GM19239 (cell line): ENCODE results near the gene ADAMTS2.

Experiments
- DNase-seq: peaks from one replicate; pipeline ENCODE4 v3.0.0; 2011; ENCODE audit warnings: low spot score; ENCODE audit not compliant: insufficient read length
- FAIRE-seq: peaks from 2 replicates; lab custom pipeline; 2011; peaks lifted over from hg19 to GRCh38; lab: Jason Lieb, UNC

The ADAMTS2 gene

DNA sequence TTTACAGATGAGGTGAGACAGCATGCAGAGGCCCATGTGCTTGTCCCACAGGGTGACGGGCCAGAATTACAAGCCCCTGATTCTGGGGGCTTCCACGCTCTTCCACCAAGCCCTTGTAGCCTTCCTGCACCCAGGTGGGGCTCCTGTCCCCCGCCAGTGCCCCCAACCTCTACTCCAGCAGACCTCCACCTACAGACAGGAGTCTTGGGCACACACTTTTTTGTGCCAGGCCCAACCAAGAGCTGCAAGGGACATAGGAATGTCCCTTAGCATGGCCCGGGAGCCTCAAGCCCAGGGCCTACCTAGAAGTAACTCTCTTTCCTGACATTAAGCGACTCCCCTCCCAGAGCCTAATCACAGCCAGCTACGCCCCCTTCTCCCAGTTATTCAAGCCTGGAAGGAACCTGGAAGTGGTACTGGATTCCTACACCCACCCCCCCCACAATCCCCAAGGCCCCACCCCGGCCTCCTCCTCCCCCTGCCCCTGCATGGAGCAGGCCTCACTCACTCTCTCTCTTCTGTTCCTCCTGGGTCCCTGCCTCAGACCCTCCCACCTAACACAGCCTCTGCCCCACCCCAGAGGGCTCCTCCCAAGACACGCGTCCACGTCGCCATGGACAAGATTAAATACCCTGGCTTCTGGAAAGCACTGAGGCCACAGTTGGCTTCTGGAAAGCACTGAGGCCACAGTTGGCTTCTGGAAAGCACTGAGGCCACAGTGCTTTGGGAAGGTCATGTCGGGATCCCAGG, 30.5 kb downstream of the ADAMTS2 start:
- FAIRE-seq (no peak), DNase-seq (no peak)

DNA sequence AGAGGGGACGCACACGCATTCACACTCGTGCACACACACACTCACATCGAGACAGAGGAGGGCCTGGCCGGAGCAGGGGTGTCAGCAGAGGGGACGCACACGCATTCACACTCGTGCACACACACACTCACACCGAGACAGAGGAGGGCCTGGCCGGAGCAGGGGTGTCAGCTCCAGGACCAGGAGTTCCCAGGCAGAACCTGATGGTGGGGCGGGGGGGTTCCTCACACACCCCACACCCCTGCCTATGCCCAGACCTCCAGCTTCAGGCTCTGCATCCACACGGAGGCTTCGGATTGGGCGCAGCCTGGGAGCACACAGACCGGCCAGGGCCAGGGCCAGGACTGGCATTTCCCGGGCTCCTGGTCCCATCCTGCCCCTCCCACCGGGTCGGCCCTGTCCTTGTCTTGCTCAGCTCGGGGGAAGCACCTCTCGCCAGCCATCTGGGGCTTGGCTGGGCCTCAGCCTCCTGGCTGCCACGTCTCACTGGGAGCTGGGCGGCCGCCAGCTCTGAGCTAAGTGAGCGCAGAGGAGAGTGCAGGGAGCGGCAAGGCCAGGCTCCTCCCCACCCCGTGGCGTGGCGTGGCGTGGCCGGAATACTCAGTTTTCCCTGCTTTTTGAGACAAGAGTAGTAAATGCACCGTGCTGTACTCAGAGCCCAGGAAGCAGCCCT, 31.3 kb downstream of the ADAMTS2 start:
- no peak for DNase-seq
- FAIRE-seq = no peak

DNA sequence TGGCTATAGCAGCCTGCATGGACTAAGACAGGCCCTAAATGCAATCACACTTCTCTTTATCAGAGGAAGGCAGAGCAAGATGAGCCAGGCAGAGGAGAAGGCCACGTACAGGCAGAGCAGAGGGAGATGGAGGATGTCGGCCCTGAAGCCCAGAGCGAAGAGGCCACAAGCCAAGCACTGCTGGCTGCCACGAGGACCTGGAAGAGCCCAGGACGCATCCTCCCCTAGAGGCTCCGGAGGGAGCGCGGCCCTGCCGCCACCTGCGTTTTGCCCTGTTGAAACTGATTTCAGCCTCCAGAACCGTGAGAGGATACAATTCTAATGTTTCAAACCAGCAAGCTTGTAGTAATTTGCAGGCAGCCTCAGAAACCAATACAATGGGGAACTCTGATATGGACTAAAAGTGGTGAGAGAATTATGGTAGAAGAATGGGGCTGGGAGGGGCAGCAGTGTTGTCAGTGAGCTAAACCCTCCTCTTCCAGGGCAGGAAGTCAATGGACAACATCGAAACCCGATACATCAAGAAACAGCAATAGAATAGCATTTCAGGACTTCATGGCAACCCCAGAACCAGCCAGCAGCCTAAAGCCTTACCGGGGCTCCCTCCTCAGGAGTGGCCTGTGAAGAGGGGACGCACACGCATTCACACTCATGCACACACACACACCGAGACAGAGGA, 32.6 kb downstream of the ADAMTS2 start:
- DNase-seq = no peak
- no peak for FAIRE-seq

DNA sequence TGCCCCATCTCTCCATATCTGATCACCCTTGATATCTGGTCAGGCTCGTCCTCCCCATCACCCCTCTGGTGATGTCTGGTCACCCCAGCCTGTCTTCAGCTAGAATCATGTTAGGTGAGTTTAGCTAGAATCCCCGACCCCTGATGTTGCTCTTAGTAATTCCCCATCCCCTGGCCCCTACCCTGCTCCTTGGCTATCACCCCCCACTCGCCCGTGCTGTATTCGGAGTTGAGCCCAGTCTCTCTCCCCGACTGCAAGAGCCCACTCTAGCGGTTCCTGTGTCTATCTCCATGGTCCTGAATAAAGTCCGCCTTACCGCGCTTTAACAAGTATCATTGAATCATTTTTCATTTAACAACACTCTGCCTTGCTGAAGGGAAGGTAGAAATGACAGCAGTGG, 33.7 kb downstream of the ADAMTS2 start:
- DNase-seq (no peak), FAIRE-seq (no peak)

DNA sequence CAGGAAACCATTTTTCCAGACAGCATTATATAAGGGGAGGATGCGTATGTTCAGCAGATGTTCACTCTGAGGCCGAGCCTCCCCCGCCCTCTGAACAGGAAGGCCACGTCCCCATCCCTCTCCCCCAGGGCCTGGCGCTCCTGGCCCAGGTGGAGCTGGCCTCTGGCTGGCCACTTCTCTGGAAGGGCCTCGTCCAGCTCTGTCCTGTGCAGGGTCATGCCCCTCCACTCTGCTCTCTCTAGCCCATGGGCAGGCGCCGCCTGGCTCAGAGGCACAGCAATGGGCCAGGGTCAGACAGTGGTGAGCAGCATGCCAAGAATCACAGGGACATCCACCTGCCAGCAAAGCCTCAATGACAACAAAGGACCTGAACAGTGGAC, 34.2 kb downstream of the ADAMTS2 start:
- FAIRE-seq (no peak), DNase-seq (no peak)

DNA sequence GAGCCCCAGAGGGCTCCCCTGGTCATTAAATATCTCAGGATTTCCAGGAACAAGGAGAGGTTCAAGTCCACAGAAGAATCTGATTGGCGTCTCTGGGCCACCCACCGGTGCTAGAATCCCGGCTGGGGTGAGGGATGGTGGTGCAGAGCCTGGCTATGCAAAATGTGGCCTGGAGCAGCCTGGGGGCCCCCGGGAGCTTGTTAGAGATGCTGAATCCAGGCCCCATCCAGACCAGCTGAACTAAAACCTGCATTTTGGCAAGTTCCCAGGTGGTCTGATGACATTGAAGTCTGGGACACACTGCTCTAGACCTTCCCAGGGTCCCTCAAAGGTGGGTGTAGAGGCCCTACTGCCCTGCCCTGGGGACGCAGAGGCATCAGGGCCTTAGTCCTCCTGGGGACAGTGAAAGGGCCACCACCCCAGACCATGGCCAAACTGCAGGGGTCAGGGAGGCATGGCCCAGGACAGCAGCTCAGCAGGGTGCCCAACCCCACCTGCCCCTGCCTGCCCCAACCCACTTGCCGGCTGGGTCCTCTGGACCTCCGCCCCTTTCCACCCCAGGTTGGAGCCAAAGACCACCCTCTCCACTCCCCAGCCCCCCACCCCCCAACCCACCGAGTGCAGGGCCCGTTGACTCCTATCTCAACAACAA, 34.7 kb downstream of the ADAMTS2 start:
- DNase-seq (no peak), FAIRE-seq (no peak)

DNA sequence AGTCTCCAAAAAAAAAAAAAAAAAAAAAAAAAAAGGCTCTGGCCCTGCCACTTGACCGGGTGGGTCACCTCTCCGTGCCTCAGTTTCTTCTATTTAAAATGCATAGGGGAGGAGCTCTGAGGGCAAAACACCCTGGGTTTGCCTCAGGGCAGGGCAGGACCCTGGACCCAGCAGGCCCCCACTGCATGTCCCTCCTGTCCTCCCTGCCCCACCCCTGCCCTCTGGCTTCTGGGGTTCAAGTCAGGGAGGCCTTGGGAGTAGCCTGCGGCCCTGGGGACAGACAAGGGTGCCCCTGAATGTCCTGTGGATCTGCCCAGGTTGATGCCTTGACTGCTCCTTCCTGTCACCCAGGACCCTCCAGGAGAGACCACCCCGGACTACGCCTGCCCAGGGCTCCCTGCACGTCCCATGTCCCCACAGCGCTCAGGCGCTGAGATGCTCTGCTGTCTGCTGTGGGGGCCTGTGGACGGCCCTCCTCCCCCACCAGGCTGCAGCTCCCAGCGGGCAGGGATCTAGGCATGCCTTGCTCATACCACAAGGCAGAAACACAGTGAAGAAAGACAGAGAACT, 35.4 kb downstream of the ADAMTS2 start:
- no peak for DNase-seq
- no peak for FAIRE-seq

DNA sequence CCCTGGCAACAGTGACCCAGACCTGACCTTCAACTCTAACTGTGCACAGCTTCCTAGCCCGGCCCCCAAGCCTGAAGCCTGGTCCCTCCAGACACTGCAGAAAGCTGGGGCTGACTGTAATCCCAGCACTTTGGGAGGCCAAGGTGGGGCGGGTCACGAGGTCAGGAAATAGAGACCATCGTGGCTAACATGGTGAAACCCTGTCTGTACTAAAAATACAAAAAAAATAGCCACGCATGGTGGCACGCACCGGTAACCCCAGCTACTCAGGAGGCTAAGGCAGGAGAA, 35.9 kb downstream of the ADAMTS2 start:
- DNase-seq (no peak), FAIRE-seq (no peak)

DNA sequence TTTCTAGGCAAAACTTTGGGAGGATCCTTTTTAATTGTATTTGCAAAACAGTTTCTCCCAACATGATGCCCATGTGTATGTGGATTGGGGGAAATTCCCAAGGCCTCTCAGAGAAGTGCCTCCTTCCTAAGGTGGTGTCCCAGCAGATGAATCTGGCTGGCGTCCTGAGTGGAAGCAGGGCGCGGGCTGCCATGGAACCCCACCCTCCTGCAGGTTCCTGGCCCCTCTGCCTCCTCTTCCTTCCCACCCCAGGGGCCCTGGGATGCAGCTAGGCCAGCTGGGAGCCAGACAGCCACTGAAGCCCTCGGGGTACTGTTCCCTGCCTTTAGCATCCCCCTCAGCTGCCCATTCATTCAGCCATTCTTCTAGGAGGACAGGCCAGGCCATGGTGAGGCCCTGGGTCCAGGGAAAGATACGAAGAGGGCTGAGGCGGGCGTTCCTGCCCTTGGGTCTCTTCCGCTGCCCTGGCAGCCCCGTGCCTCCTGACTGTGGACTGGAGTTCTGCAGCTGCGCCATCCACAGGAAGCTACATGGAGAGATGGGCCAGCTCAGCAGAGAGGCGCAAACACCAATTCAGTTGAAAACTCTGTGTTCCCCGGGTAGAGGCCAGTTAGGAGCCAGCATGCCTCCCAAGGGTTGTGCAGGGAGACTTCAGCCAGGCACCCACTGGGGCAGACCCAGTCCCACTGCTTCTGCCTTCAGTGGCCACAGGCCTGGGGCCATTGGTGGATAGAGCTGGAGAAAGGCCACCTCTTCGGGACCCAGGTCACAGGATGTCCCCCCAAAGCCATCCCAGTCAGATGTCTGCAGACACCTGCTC, 36.5 kb downstream of the ADAMTS2 start:
- DNase-seq = no peak
- no peak for FAIRE-seq

DNA sequence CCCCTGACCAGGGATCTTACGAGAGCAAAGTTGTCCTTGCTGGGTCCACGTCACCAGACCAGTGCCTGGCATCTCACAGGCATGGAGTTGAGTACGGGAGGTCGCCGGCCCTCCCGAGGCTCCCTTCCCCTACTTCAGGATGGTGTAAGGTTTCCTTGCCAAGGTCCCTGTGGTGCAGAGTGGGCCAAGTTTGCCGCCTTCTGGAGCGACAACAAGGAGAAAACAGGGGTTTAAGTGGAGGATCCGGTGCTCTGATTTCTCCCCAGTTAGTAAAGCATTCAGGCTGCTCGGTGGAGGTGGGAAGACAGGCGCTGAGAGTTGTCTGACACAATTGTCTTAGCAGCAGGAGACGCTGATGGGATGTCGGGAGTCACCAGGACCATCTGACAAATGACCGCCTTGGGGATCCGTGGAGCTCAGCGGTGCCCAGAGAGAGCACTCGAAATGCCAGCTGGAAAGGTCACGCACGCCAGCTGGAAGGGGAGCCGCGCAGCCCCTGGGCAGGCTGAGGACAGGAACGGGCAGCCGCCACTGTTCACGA, 37.3 kb downstream of the ADAMTS2 start:
- FAIRE-seq = no peak

DNA sequence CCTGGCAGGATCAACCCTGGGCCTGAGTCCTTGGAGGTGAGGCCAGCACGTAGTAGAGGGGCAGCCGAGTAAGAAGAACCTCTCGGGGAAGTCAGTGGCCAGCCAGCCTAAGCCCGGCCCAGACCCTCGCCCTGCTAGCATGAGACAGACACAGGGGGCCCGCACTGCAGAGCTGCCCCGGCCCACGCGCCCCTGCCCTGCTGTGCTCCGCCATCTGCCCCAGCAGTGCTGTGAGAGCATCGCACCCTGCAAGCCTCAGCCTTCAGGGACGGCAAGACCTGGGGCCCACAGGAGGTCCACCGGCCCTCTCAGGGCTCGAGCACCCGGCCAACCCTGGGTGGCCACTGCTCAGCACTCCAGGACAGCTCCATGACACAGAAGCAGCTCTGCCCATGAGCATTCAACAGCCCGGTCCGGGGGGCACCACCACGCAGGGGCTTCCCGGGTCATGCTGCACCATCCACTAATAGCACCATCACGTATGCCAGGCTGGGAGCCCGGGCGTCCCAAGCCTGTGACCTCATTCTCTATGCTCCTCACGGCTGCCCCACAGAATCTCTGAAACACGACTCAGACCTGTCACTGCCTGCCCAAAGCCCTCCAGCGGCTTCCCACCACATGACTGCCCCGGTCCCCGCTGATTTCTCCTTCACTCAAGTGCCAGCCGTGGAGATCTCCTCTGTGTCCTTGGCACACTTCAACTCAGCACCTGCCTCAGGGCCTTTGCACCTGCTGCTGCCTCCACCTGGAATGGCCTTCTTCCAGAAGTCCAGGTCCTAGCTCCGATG, 38.1 kb downstream of the ADAMTS2 start:
- FAIRE-seq = no peak
- no peak for DNase-seq

More for the DNA sequence above, 37.3 kb downstream of the ADAMTS2 start:
- DNase-seq = no peak

DNA sequence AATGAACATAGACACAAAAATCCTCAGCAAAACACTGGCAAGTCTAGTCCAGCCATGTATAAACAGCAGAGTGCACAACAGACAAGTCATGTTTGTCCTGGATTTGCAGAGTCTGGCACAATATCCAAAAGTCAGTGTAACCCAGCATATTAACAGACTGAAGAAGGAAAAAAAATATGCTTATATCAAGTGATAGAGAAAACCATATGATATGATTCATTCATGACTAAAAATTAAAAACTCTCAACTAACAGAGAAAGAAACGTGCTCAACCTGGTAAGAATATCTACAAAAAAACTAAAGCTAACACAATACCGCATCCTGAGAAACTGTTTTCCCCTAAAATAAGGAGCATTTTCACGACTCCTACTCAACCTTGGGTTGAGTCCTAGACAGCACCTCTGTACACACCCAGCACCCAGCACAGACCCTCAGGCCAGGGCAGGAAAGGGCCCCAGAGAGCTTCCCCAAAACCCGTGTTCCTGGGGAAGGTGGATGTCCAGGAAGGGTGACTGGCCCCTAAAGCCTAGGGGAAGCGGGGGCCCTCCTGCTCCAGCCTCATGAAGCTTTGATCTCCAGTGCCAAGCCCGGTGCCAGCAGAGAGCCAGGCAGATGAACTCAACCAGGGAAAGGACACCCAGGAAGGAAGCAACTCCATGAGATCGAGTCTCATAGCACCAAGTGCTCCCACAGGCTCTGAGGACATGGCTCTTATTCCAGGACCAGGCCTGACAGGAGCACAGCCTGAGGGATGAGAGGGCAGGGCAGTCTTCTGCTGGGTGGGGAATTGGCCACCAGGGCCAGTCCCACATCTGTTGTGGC, 38.9 kb downstream of the ADAMTS2 start:
- DNase-seq = no peak

DNA sequence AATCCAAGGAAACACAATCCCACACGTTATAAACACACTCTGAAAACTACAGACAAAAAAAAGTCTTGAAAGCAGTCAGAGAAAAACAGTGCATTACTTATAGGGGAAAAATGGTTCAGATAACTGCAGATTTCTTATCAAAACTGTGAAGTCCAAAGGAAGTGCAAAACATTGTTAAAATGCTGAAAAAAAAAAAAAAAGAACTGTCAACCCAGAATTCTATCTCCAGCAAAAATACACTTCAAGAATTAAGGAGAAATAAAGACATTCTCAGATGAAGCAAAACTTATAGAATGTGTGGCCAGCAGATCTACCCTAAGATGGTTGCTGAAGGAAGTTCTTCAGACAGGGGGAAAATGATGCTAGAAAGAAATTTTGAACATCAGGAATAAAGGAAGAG, 40.4 kb downstream of the ADAMTS2 start:
- FAIRE-seq = no peak

More for the DNA sequence above, 38.9 kb downstream of the ADAMTS2 start:
- FAIRE-seq = no peak

DNA sequence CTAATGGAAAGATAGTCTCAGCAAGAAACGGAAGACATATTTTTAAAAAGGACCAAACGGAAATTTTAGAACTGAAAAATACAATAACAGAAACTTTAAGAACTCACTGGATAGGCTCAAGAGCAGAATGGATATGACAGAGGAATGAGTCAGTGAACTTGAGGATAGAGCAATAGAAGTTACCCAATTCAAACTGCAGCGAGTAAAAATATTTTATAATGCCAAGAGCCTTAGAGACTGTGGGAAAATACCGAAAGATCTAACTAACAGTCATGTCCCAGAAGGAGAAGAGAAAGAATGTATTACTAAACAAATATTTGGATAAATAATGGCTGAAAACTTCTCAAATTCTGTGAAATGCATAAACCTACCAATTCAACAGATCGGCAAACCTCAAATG, 40.8 kb downstream of the ADAMTS2 start:
- DNase-seq = no peak
- no peak for FAIRE-seq

More for the DNA sequence above, 40.4 kb downstream of the ADAMTS2 start:
- DNase-seq = no peak

DNA sequence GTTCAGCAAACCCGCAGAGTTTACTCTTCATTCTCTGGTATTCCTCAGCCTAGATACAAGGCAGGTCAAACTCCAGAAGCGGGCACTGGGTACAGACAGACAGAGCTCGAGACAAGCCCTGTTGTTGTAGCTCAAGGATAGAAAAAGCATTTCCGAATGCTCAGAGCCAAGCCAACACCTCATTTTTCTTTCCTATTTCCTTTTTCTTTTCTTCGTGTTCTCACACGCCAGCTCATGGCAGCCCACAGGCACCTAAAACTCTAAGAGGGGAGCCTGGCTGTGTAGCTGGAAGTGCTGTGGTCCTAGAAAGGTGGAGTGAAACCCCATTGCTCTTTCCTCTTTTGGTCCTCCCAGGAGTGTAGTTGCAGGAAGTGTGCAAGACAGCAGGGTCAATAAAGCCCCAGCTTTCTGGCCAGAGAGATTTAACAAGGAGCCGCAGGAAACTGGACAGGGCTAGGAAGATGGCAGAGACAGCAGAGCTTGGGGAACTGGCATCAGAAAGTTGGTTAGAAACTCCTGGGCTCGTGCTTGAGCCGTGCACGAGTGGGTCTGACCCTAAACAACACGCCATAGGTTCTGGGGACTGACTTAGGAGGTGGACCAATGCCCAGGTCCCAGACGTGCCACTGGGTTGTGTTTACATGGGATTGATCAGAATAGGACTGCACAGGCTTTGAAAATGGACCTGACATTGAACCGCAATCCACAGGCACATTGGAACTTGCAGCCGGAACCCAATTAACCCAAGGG, 41.6 kb downstream of the ADAMTS2 start:
- FAIRE-seq = no peak
- DNase-seq = no peak

DNA sequence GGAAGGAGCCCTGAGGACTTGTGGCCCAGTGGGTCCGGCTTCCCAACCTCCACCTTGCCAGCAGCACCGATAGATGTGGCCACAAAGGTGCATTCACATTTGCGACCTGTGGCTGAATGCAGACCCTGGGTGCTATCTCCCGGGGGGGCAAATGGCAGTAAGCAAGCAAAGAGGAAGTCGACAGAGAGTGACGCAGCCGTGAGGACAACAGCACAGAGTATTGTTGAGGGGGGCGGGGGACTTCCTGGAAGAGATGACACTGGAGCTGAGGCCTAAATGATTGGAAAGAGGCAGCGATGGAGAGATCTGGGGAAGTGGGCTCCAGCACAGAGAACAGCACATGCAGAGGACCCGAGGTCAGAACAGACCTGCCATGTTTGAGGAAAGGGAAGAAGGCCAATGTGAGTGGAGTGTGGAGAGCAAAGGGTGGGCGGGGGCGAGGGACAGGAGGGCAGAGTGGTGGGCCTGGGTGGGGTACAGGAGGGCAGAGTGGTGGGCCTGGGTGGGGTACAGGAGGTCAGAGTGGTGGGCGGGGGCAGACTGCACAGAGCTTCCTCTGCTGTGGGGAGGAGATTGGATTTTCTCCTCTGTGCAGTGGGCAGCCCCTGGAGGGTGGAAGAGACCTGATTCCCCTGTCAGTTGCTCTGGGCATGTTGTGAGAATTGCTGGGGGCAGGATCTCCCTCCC, 42.6 kb downstream of the ADAMTS2 start:
- FAIRE-seq (no peak), DNase-seq (no peak)

DNA sequence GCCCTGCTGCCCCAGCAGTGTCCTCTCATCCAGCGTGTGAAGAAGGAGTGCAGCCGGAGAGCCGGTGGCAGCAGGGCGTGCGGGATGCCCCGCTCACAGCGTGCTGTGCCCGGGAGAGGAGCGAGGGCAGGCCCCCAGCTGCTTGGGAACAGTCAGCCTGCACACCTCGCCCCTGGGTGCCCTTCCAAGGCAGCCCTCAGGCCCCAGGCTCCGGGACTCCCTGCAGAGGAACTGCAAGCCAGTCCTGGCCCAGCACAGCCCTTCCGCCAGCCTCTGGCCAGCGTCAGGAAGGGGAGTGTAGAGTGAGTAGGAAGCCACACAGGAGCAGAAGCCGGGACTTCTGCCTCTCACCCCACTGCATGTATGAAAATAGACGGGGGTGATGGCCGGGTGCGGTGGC, 43.5 kb downstream of the ADAMTS2 start:
- DNase-seq (no peak), FAIRE-seq (no peak)
